Prostate gland (tissue), 2 donors: Measurements from ENCODE around the gene RIMOC1. TPM values are rescaled to one million over a fixed set of nuclear protein-coding genes. Genes with fewer than 3 reads are reported as not detected.
A peak's percentile ranks its signal among the peaks of the same experiment; 100 is the strongest.

Experiments used
- DNase-seq: peaks from one replicate; pipeline ENCODE4 v3.0.0-alpha.2; 2019; ENCODE audit warnings: low spot score
- H3K27ac ChIP-seq, 2 donors: fragments of 200-600 bp; sonication (generic); 2 replicates each; pipeline ENCODE4 v1.5.1; 2017 to 2019
- H3K27me3 ChIP-seq: fragments of 200-600 bp; sonication (generic); replicated peaks from 2 replicates; pipeline ENCODE4 v1.5.1; 2019; ENCODE audit not compliant: insufficient read depth
- H3K36me3 ChIP-seq, 2 donors: fragments of 200-600 bp; sonication (generic); 1 replicate in 1 of 2; 2 replicates in 1 of 2; pipeline versions ENCODE4 v1.5.1 to v1.8.1; 2017 to 2019
- H3K4me1 ChIP-seq: fragments of 200-600 bp; sonication (generic); replicated peaks from 2 replicates; pipeline ENCODE4 v1.5.1; 2019
- H3K4me3 ChIP-seq, 2 donors: fragments of 200-600 bp; sonication (generic); 2 replicates each; pipeline ENCODE4 v1.5.1; 2017 to 2019
- H3K9me3 ChIP-seq: fragments of 200-600 bp; sonication (generic); 2 replicates; pipeline ENCODE4 v1.5.1; 2017
- CTCF ChIP-seq, 4 experiments: fragments of 200-600 bp in 2 of 4; fragments of 450-650 bp in 2 of 4; sonication (generic) in 2 of 4; IDR thresholded peaks; 1 replicate in 3 of 4; 2 replicates in 1 of 4; pipeline ENCODE4 v1.5.1; 2016 to 2019; ENCODE audit warnings: antibody characterized with exemption in 4 of 4, mild to moderate bottlenecking in 2 of 4, moderate library complexity in 2 of 4
- POLR2A ChIP-seq: fragments of 450-650 bp; IDR thresholded peaks from one replicate; pipeline ENCODE4 v1.6.1; 2016; ENCODE audit warnings: antibody characterized with exemption, mild to moderate bottlenecking
- POLR2AphosphoS5 ChIP-seq: sonication (generic); formaldehyde crosslinking; IDR thresholded peaks from one replicate; pipeline ENCODE4 v1.6.1; 2017; ENCODE audit warnings: antibody characterized with exemption
- WGBS: methylation state at CpG from one replicate; pipeline ENCODE4 v1.1.5; 2018; 5-methylcytosine and 5-hydroxymethylcytosine counted together
- intact Hi-C: fragments of 100-400 bp; cut with DNase I; formaldehyde crosslinking; loops from one replicate; pipeline ENCODE4 v1.14.2; 2022
- total RNA-seq, 2 donors: library from RNA; depleted of rRNA; stranded (reverse); fragments of >200 nt; gene quantifications; one replicate each; pipeline ENCODE4 v1.1.0, GENCODE V29; 2016

RIMOC1 gene
- total RNA-seq, 2 donors from 2014 or later, result 18.1 to 20.5 TPM

- no peak for DNase-seq
- 79% methylated on average over 4 of the region's 4 CpGs for WGBS
- peak overlapping the region in 1 of 2 donors; percentile 2 for H3K27ac ChIP-seq
- H3K9me3 ChIP-seq, result no peaks in the 10 kb centered on the region
- H3K4me1 ChIP-seq, result peaks cover 2% of the 10 kb centered on the region
- no peak for TF ChIP-seq CTCF (IDR thresholded peaks at IDR 0.05)
- no peak for TF ChIP-seq POLR2A
- no peak for TF ChIP-seq POLR2AphosphoS5
- intact Hi-C loops, result no loop called here
- no peak overlapping the region for H3K4me3 ChIP-seq
- H3K36me3 ChIP-seq, result no peaks in the 10 kb centered on the region
- H3K27me3 ChIP-seq, result no peaks in the 10 kb centered on the region
These were observed 4.4 kb downstream of the RIMOC1 start for GRCh38 chr5:41908374-41909079.

- H3K27me3 ChIP-seq, result no peaks in the 10 kb centered on the region
These were observed 14.0 kb downstream of the RIMOC1 start for GRCh38 chr5:41918105-41918504.

GRCh38 chr5:41921166-41921565 lies 17.0 kb downstream of the RIMOC1 start:
- WGBS, result 100% methylated on average over 1 of the region's 1 CpG
- Histone ChIP-seq H3K27me3 (no peaks in the 10 kb centered on the region), H3K4me1 (no peaks in the 10 kb centered on the region), H3K36me3 (no peaks in the 10 kb centered on the region), H3K9me3 (no peaks in the 10 kb centered on the region), H3K4me3 (no peak overlapping the region), H3K27ac (no peak overlapping the region)
- intact Hi-C loops, result no loop called here
- DNase-seq, result no peak
- TF ChIP-seq POLR2AphosphoS5 (no peak), CTCF (IDR thresholded peaks at IDR 0.05) (no peak), POLR2A (no peak)

More at GRCh38 chr5:41918105-41918504, 14.0 kb downstream of the RIMOC1 start:
- Histone ChIP-seq H3K36me3 (no peaks in the 10 kb centered on the region), H3K4me1 (no peaks in the 10 kb centered on the region), H3K27ac (no peak overlapping the region), H3K4me3 (no peak overlapping the region), H3K9me3 (no peaks in the 10 kb centered on the region)
- TF ChIP-seq CTCF (IDR thresholded peaks at IDR 0.05), result no peak
- TF ChIP-seq POLR2AphosphoS5, result no peak
- TF ChIP-seq POLR2A, result no peak
- no peak for DNase-seq
- 67% methylated on average over 2 of the region's 2 CpGs for WGBS
- intact Hi-C loops, result no loop called here

GRCh38 chr5:41921874-41922273 lies 17.7 kb downstream of the RIMOC1 start:
- Histone ChIP-seq H3K36me3 (no peaks in the 10 kb centered on the region), H3K4me3 (no peak overlapping the region), H3K27me3 (no peaks in the 10 kb centered on the region), H3K27ac (no peak overlapping the region), H3K9me3 (no peaks in the 10 kb centered on the region), H3K4me1 (no peaks in the 10 kb centered on the region)
- TF ChIP-seq POLR2A, result no peak
- TF ChIP-seq CTCF (IDR thresholded peaks at IDR 0.05), result no peak
- no peak for TF ChIP-seq POLR2AphosphoS5
- intact Hi-C loops, result no loop called here
- no peak for DNase-seq
- WGBS, result 91% methylated on average over 1 of the region's 1 CpG

- no peak for DNase-seq
- Histone ChIP-seq H3K27me3 (no peaks in the 10 kb centered on the region), H3K4me1 (no peaks in the 10 kb centered on the region), H3K27ac (peak overlapping the region; percentile 94 to 97), H3K9me3 (no peaks in the 10 kb centered on the region), H3K36me3 (no peaks in the 10 kb centered on the region), H3K4me3 (peak overlapping the region; percentile 80 to 82)
- intact Hi-C loops, result loop anchor here (2.0 kb wide), 1 partner anchor 68 kb away; no protein-coding TSS in a partner anchor
- 81% methylated on average over 4 of the region's 4 CpGs for WGBS
- TF ChIP-seq POLR2AphosphoS5 (no peak), POLR2A (no peak), CTCF (IDR thresholded peaks at IDR 0.05) (no peak)
These were observed 20.4 kb downstream of the RIMOC1 start for GRCh38 chr5:41924526-41924871.
